Caco-2 (cell line): ENCODE results near the gene MIPEP. TPM values are rescaled to one million over a fixed set of nuclear protein-coding genes. Genes with fewer than 3 reads are reported as not detected.

ENCODE experiments used
- BruUV-seq: library from RNA; stranded (reverse); fragments of 400-500 nt; replicated peaks from 2 replicates; lab custom pipeline; 2021; lab: Mats Ljungman, UMichigan
- CTCF ChIA-PET: fragments of 300-600 bp; sonication (Branson Sonifier 250); formaldehyde crosslinking; loops from one replicate; lab custom pipeline; 2022; ENCODE audit warnings: antibody characterized with exemption; lab: Charles Lee
- POLR2A ChIA-PET: fragments of 300-600 bp; sonication (Branson Sonifier 250); formaldehyde crosslinking; loops from one replicate; lab custom pipeline; 2022; ENCODE audit warnings: antibody characterized with exemption; lab: Charles Lee
- DNase-seq, 2 experiments: peaks; one replicate each; pipeline versions ENCODE4 v3.0.0 to v3.0.0-alpha.2; 2020 to 2022
- H3K27me3 ChIP-seq: replicated peaks from 2 replicates; pipeline ENCODE4 v1.6.0; 2011; ENCODE audit warnings: low read length; ENCODE audit not compliant: control insufficient read depth, insufficient read depth
- H3K36me3 ChIP-seq: 2 replicates; pipeline ENCODE4 v1.5.1; 2011; ENCODE audit warnings: low read length; ENCODE audit not compliant: control insufficient read depth, insufficient read depth
- H3K4me1 ChIP-seq: fragments of 250-450 bp; sonication (Bioruptor Pico); 2 replicates; pipeline ENCODE4 v1.5.1; 2020; ENCODE audit warnings: mild to moderate bottlenecking
- H3K4me3 ChIP-seq: 2 replicates; pipeline ENCODE4 v1.5.1; 2011; ENCODE audit warnings: low read depth, mild to moderate bottlenecking, control low read depth, low read length
- H3K9me3 ChIP-seq: fragments of 250-450 bp; sonication (Bioruptor Pico); 2 replicates; pipeline ENCODE4 v1.5.1; 2020; ENCODE audit warnings: mild to moderate bottlenecking, moderate library complexity
- H3K27ac Mint-ChIP-seq: one replicate; pipeline ENCODE4 v1.8.0; 2022; ENCODE audit warnings: mixed read lengths; ENCODE audit not compliant: unreplicated experiment
- H3K27me3 Mint-ChIP-seq: one replicate; pipeline ENCODE4 v1.8.0; 2022; ENCODE audit warnings: mixed read lengths; ENCODE audit not compliant: insufficient read depth, unreplicated experiment
- H3K36me3 Mint-ChIP-seq: one replicate; pipeline ENCODE4 v1.8.0; 2022; ENCODE audit warnings: mild to moderate bottlenecking, mixed read lengths; ENCODE audit not compliant: insufficient read depth, unreplicated experiment
- H3K4me1 Mint-ChIP-seq: one replicate; pipeline ENCODE4 v1.8.0; 2022; ENCODE audit warnings: low read depth, mixed read lengths; ENCODE audit not compliant: unreplicated experiment
- H3K4me3 Mint-ChIP-seq: one replicate; pipeline ENCODE4 v1.8.0; 2022; ENCODE audit warnings: mild to moderate bottlenecking, moderate library complexity, mixed read lengths; ENCODE audit not compliant: unreplicated experiment
- H3K9me3 Mint-ChIP-seq: one replicate; pipeline ENCODE4 v1.8.0; 2022; ENCODE audit warnings: mixed read lengths; ENCODE audit not compliant: unreplicated experiment
- CTCF ChIP-seq, 2 experiments: fragments of 200-600 bp in 1 of 2; IDR thresholded peaks; 1 replicate in 1 of 2; 2 replicates in 1 of 2; pipeline versions ENCODE4 v1.5.1 to v1.8.0; 2011 to 2022; ENCODE audit warnings: antibody characterized with exemption in 1 of 2, control low read depth in 1 of 2, inconsistent platforms in 1 of 2, low read depth in 1 of 2, low read length in 1 of 2, mild to moderate bottlenecking in 1 of 2, moderate library complexity in 1 of 2; ENCODE audit not compliant: insufficient read depth in 1 of 2, severe bottlenecking in 1 of 2, unreplicated experiment in 1 of 2
- intact Hi-C: fragments of 100-400 bp; cut with micrococcal nuclease; formaldehyde crosslinking; loops from one replicate; pipeline ENCODE4 v1.10.0; 2022; ENCODE audit not compliant: unreplicated experiment
- total RNA-seq: library from RNA; stranded (reverse); gene quantifications from 2 replicates; pipeline ENCODE4 v1.2.3, GENCODE V29; 2022

MIPEP gene
- total RNA-seq, 1 experiment from 2014 or later = 40.6 TPM

- H3K27ac Mint-ChIP-seq = no peak overlapping the region
- ChIA-PET POLR2A (no interaction called here), CTCF (no interaction called here)
- H3K36me3 ChIP-seq = no peaks in the 10 kb centered on the region
- intact Hi-C loops = no loop called here
- H3K27me3 ChIP-seq = no peaks in the 10 kb centered on the region
- H3K9me3 ChIP-seq = no peaks in the 10 kb centered on the region
- no peak for TF ChIP-seq CTCF (IDR thresholded peaks at IDR 0.05; ENCODE audit: insufficient read depth in 1 of 2, low read depth in 1 of 2, low read length in 1 of 2, severe bottlenecking in 1 of 2, unreplicated experiment in 1 of 2)
- peaks cover 2% of the 10 kb centered on the region for H3K36me3 Mint-ChIP-seq
- H3K27me3 Mint-ChIP-seq = no peaks in the 10 kb centered on the region
- no peak overlapping the region for H3K4me3 Mint-ChIP-seq
- peaks cover 15% of the 10 kb centered on the region for H3K4me1 ChIP-seq
- H3K4me3 ChIP-seq = no peak overlapping the region
- no peak for DNase-seq
- BruUV-seq = no TSS peak
- H3K4me1 Mint-ChIP-seq = peaks cover 15% of the 10 kb centered on the region
- no peaks in the 10 kb centered on the region for H3K9me3 Mint-ChIP-seq
Observed at GRCh38 chr13:23806874-23807526, 82.2 kb downstream of the MIPEP start.

- no peaks in the 10 kb centered on the region for H3K9me3 ChIP-seq
- no TSS peak for BruUV-seq
- CTCF ChIA-PET = no interaction called here
- TF ChIP-seq CTCF (IDR thresholded peaks at IDR 0.05; ENCODE audit: insufficient read depth in 1 of 2, low read depth in 1 of 2, low read length in 1 of 2, severe bottlenecking in 1 of 2, unreplicated experiment in 1 of 2) = no peak
- Mint-ChIP-seq H3K4me3 (no peak overlapping the region), H3K4me1 (peaks cover 5% of the 10 kb centered on the region), H3K36me3 (no peaks in the 10 kb centered on the region), H3K27me3 (no peaks in the 10 kb centered on the region), H3K27ac (no peak overlapping the region), H3K9me3 (no peaks in the 10 kb centered on the region)
- POLR2A ChIA-PET = no interaction called here
- no peak for DNase-seq
- no peaks in the 10 kb centered on the region for H3K36me3 ChIP-seq
- H3K4me3 ChIP-seq = no peak overlapping the region
- H3K4me1 ChIP-seq = peaks cover 3% of the 10 kb centered on the region
- no peaks in the 10 kb centered on the region for H3K27me3 ChIP-seq
- intact Hi-C loops = no loop called here
Observed at GRCh38 chr13:23805821-23806220, 83.4 kb downstream of the MIPEP start.

- H3K4me1 ChIP-seq = no peaks in the 10 kb centered on the region
- H3K4me3 ChIP-seq = no peak overlapping the region
- H3K9me3 ChIP-seq = no peaks in the 10 kb centered on the region
- intact Hi-C loops = no loop called here
- Mint-ChIP-seq H3K27ac (no peak overlapping the region), H3K4me3 (no peak overlapping the region), H3K36me3 (no peaks in the 10 kb centered on the region), H3K4me1 (no peaks in the 10 kb centered on the region), H3K9me3 (no peaks in the 10 kb centered on the region), H3K27me3 (no peaks in the 10 kb centered on the region)
- no peaks in the 10 kb centered on the region for H3K36me3 ChIP-seq
- ChIA-PET CTCF (no interaction called here), POLR2A (no interaction called here)
- BruUV-seq = no TSS peak
- no peak for DNase-seq
- no peaks in the 10 kb centered on the region for H3K27me3 ChIP-seq
- TF ChIP-seq CTCF (IDR thresholded peaks at IDR 0.05; ENCODE audit: insufficient read depth in 1 of 2, low read depth in 1 of 2, low read length in 1 of 2, severe bottlenecking in 1 of 2, unreplicated experiment in 1 of 2) = no peak
Observed at GRCh38 chr13:23805122-23805521, 84.1 kb downstream of the MIPEP start.
